GM12892 (cell line): Measurements from ENCODE around the gene RNF32.

Experiments
- POLR2A ChIP-seq: IDR thresholded peaks from 2 replicates; pipeline ENCODE4 v1.6.1; 2011; ENCODE audit warnings: low read depth, low read length, control low read depth
- POLR2AphosphoS5 ChIP-seq: IDR thresholded peaks from 2 replicates; pipeline ENCODE4 v1.6.1; 2011; ENCODE audit warnings: low read depth, low read length, control low read depth
- TAF1 ChIP-seq: IDR thresholded peaks from 2 replicates; pipeline ENCODE4 v1.6.1; 2011; ENCODE audit warnings: low read depth, mild to moderate bottlenecking, control low read depth, low read length, borderline replicate concordance

- TF ChIP-seq TAF1 (no peak), POLR2A (no peak), POLR2AphosphoS5 (no peak)
Observed at GRCh38 chr7:156650042-156650441, 9.5 kb downstream of the RNF32 start.
